Activated T-helper 1 cell treated with anti-CD3 and anti-CD28 coated beads, Interleukin-12 subunit alpha, Interleukin-12 subunit beta, Interleukin-2, Interleukin-4 antibody, amounts not matched to agents 30 ng/mL and 10 ng/mL and 1 ng/mL, durations not matched to agents 14 hours and 24 hours and 36 hours (primary cell): Measurements from ENCODE around the gene CNTN4. TPM values are rescaled to one million over a fixed set of nuclear protein-coding genes. Genes with fewer than 3 reads are reported as not detected.

Experiments
- DNase-seq: peaks from one replicate; pipeline ENCODE4 v3.0.0; 2021; ENCODE audit warnings: low spot score
- H3K27ac Mint-ChIP-seq: one replicate; pipeline ENCODE4 v1.8.0; 2021; ENCODE audit warnings: mild to moderate bottlenecking, mixed read lengths
- H3K27me3 Mint-ChIP-seq: one replicate; pipeline ENCODE4 v1.8.0; 2022; ENCODE audit warnings: mild to moderate bottlenecking, moderate library complexity, mixed read lengths; ENCODE audit not compliant: insufficient read depth
- H3K36me3 Mint-ChIP-seq: one replicate; pipeline ENCODE4 v1.8.0; 2021; ENCODE audit warnings: low read depth, mixed read lengths
- H3K4me1 Mint-ChIP-seq: one replicate; pipeline ENCODE4 v1.8.0; 2021; ENCODE audit warnings: low read depth, mixed read lengths
- H3K4me3 Mint-ChIP-seq: one replicate; pipeline ENCODE4 v1.8.0; 2021; ENCODE audit warnings: mild to moderate bottlenecking, moderate library complexity, mixed read lengths
- H3K9me3 Mint-ChIP-seq: one replicate; pipeline ENCODE4 v1.8.0; 2021; ENCODE audit warnings: mixed read lengths
- intact Hi-C: fragments of 100-400 bp; cut with micrococcal nuclease; formaldehyde crosslinking; loops from one replicate; pipeline ENCODE4 v1.15.1; 2024
- total RNA-seq: library from RNA; stranded (reverse); gene quantifications from 2 replicates; pipeline ENCODE4 v1.2.3, GENCODE V29; 2022

The CNTN4 gene
- total RNA-seq, 1 donor from 2014 or later, result not detected

DNA sequence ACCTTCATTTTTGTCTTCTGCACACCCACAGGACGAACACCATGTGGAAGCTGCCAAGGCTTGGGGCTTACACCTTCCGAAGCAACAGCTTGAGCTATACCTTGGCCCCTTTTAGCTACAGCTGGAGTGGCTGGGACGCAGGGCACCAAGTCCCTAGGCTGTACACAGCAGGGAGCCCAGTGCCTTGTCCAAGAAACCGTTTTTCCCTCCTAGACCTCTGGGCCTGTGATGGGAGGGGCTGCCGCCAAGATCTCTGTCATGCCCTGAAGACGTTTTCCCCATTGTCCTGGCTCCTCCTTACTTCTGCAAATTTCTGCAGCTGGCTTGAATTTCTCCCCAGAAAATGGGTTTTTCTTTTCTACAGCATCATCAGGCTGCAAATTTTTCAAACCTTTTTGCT, 7.8 kb downstream of the CNTN4 start:
- Mint-ChIP-seq H3K27me3 (peaks cover 5% of the 10 kb centered on the region), H3K4me1 (no peaks in the 10 kb centered on the region), H3K4me3 (no peak overlapping the region), H3K27ac (no peak overlapping the region), H3K9me3 (no peaks in the 10 kb centered on the region), H3K36me3 (no peaks in the 10 kb centered on the region)
- no peak for DNase-seq
- intact Hi-C loops, result no loop called here

GRCh38 chr3:2110597-2111117, 12.0 kb downstream of the CNTN4 start:
- Mint-ChIP-seq H3K36me3 (no peaks in the 10 kb centered on the region), H3K27me3 (peaks cover 2% of the 10 kb centered on the region), H3K9me3 (no peaks in the 10 kb centered on the region), H3K27ac (no peak overlapping the region), H3K4me1 (no peaks in the 10 kb centered on the region), H3K4me3 (no peak overlapping the region)
- intact Hi-C loops, result no loop called here
- DNase-seq, result no peak

DNA sequence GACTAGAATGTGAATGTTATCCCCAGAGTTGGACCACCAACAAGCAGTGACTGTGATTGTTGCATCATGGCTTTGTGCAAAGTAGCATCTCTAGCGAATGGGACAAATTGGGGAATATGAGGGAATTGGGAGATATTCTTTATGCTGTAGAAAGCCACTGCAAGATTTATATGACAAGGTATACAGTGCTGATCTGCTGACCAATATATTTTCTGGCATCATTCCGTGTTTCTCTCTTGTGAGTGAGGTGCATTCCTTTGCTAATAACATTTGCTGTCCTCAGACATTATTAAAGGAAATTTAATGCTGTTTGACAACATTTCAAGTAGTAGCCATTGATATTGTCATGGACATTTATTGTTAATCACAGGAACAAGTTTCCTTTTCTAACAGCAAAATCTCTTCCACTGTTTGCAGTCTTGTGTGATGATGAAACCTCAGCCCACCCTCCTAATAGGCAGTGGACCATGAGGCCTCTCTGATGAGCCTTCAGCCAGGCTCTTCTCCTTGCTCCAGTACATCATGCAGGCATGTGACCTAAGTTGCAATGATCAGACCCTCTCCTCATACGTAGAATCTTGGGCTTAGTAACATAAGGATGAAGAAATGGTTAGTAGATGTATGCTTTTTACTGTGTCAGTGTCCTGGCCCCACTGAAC, 16.1 kb downstream of the CNTN4 start:
- H3K27me3 Mint-ChIP-seq, result peaks cover 2% of the 10 kb centered on the region
- H3K4me3 Mint-ChIP-seq, result no peak overlapping the region
- H3K27ac Mint-ChIP-seq, result no peak overlapping the region
- DNase-seq, result no peak
- H3K36me3 Mint-ChIP-seq, result no peaks in the 10 kb centered on the region
- no peaks in the 10 kb centered on the region for H3K9me3 Mint-ChIP-seq
- intact Hi-C loops, result no loop called here
- H3K4me1 Mint-ChIP-seq, result no peaks in the 10 kb centered on the region

GRCh38 chr3:2130726-2131125, 32.1 kb downstream of the CNTN4 start:
- intact Hi-C loops, result no loop called here
- H3K4me1 Mint-ChIP-seq, result no peaks in the 10 kb centered on the region
- H3K27me3 Mint-ChIP-seq, result no peaks in the 10 kb centered on the region
- H3K9me3 Mint-ChIP-seq, result no peaks in the 10 kb centered on the region
- no peak overlapping the region for H3K27ac Mint-ChIP-seq
- DNase-seq, result no peak
- no peak overlapping the region for H3K4me3 Mint-ChIP-seq
- H3K36me3 Mint-ChIP-seq, result no peaks in the 10 kb centered on the region

DNA sequence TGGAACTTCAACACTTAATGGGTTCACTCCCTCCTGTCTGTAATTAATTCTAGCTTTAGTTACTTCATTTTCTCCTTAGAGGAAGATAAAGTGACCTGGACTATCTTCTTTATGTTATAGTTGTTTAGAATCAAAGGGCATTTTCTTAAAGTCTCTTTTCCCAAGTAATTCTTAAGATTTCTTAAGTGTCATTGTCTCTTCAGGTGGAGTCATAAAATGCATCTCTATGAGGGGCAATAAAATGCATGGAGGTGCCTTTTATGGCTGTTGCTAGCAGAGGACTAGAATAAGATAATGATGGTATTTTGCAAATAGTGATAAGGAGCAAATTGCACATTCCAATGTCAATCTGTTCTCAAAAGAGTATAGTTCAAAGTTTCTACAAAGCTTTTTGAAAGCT, 34.5 kb downstream of the CNTN4 start:
- intact Hi-C loops, result no loop called here
- Mint-ChIP-seq H3K4me3 (no peak overlapping the region), H3K9me3 (no peaks in the 10 kb centered on the region), H3K4me1 (no peaks in the 10 kb centered on the region), H3K36me3 (no peaks in the 10 kb centered on the region), H3K27me3 (no peaks in the 10 kb centered on the region), H3K27ac (no peak overlapping the region)
- DNase-seq, result no peak

- no peak for DNase-seq
- no peaks in the 10 kb centered on the region for H3K27me3 Mint-ChIP-seq
- no peaks in the 10 kb centered on the region for H3K36me3 Mint-ChIP-seq
- H3K27ac Mint-ChIP-seq, result no peak overlapping the region
- no peaks in the 10 kb centered on the region for H3K9me3 Mint-ChIP-seq
- intact Hi-C loops, result no loop called here
- H3K4me3 Mint-ChIP-seq, result no peak overlapping the region
- no peaks in the 10 kb centered on the region for H3K4me1 Mint-ChIP-seq
Measured at GRCh38 chr3:2137651-2138050, 39.0 kb downstream of the CNTN4 start.

- no peak overlapping the region for H3K4me3 Mint-ChIP-seq
- intact Hi-C loops, result loop anchor here (10.0 kb wide), 1 partner anchor 193 kb away; no protein-coding TSS in a partner anchor
- no peak overlapping the region for H3K27ac Mint-ChIP-seq
- no peak for DNase-seq
- no peaks in the 10 kb centered on the region for H3K27me3 Mint-ChIP-seq
- no peaks in the 10 kb centered on the region for H3K4me1 Mint-ChIP-seq
- H3K36me3 Mint-ChIP-seq, result no peaks in the 10 kb centered on the region
- no peaks in the 10 kb centered on the region for H3K9me3 Mint-ChIP-seq
Measured at GRCh38 chr3:2141482-2141881, 42.8 kb downstream of the CNTN4 start.

DNA sequence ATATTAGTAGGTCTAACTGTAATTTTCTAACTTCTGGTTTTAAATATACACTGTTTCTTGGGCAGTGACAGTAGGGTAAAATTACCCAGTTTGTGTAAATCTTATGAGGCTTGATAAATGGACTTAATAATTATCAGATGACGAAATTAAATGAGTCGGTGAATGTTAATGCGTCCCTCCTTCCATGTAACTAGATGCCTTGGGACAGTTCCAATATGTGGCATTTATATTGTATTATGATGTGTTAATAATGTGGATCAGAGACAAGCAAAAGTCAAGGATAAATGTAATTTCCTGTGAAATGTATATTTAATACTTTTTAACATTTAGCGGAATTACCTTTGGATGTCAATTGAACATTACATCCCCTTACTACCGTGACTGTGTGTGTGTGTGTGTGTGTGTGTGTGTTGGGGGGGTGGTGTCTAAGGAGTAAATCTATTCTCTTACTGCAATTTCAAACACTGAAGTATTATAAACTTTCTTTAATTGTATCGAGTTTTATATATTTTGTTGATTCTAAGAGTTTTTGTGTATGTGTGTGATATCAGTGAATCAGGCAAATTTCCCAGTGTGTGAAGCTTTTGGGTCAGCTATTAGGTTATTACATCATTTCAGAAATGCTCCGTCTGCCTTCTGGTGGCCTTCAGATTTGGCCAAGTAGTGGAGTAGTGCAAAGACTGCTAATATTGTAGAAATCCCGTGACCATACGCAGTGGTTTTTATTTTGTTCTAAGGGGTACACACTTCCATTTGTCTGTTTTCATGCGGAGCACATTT, 50.1 kb downstream of the CNTN4 start:
- no peaks in the 10 kb centered on the region for H3K9me3 Mint-ChIP-seq
- intact Hi-C loops, result loop anchor here (10.0 kb wide), 1 partner anchor 186 kb away; no protein-coding TSS in a partner anchor

DNA sequence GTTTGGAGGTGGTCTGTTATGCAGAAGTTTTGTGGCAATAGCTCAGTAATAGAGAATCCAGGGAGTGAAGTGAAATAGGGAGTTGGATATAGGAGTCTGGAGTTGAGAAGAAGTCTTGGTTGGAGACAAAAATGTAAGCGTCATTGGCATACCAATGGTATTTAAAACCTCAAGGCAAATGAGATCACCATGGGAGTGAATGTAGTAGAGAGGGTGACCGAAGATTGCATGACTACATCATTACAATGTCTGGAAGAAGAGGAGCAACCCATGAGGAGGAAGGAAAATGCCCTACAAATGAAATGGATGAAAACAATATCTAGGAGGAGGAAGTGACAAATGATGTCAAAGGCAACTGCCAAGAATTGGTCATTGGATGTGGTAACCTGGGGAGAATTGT, 54.4 kb downstream of the CNTN4 start:
- no peak overlapping the region for H3K4me3 Mint-ChIP-seq
- no peak overlapping the region for H3K27ac Mint-ChIP-seq
- intact Hi-C loops, result no loop called here
- H3K27me3 Mint-ChIP-seq, result no peaks in the 10 kb centered on the region
- H3K4me1 Mint-ChIP-seq, result no peaks in the 10 kb centered on the region
- no peak for DNase-seq
- no peaks in the 10 kb centered on the region for H3K36me3 Mint-ChIP-seq
- no peaks in the 10 kb centered on the region for H3K9me3 Mint-ChIP-seq

More for the DNA sequence above, 50.1 kb downstream of the CNTN4 start:
- Mint-ChIP-seq H3K4me1 (no peaks in the 10 kb centered on the region), H3K36me3 (no peaks in the 10 kb centered on the region), H3K4me3 (no peak overlapping the region), H3K27me3 (no peaks in the 10 kb centered on the region), H3K27ac (no peak overlapping the region)
- DNase-seq, result no peak

DNA sequence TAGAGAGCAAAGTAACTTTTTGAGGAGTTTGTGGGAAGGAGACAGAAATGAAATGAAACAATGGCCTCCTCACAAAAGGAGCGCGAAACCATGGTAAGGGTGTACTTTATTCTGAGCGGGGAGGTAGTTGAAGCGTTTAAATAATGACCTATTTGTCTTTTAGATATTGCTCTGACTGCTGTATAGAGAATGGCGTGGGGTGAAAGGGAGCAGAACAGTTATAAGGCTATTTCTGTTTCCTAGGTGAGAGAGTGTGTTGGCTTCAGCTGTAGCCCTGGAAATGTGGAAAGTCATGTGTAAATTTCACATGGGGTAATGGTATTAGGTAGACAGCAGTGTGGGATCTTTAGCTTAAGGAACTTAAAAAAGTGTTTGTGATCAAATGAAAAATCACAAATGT, 54.9 kb downstream of the CNTN4 start:
- no peak for DNase-seq
- no peaks in the 10 kb centered on the region for H3K27me3 Mint-ChIP-seq
- intact Hi-C loops, result no loop called here
- H3K9me3 Mint-ChIP-seq, result no peaks in the 10 kb centered on the region
- no peak overlapping the region for H3K27ac Mint-ChIP-seq
- H3K4me1 Mint-ChIP-seq, result no peaks in the 10 kb centered on the region
- no peaks in the 10 kb centered on the region for H3K36me3 Mint-ChIP-seq
- H3K4me3 Mint-ChIP-seq, result no peak overlapping the region

GRCh38 chr3:2154621-2155020, 56.0 kb downstream of the CNTN4 start:
- H3K27ac Mint-ChIP-seq, result no peak overlapping the region
- no peaks in the 10 kb centered on the region for H3K4me1 Mint-ChIP-seq
- no peaks in the 10 kb centered on the region for H3K27me3 Mint-ChIP-seq
- intact Hi-C loops, result no loop called here
- DNase-seq, result no peak
- no peak overlapping the region for H3K4me3 Mint-ChIP-seq
- H3K9me3 Mint-ChIP-seq, result no peaks in the 10 kb centered on the region
- no peaks in the 10 kb centered on the region for H3K36me3 Mint-ChIP-seq

GRCh38 chr3:2156244-2156847, 57.7 kb downstream of the CNTN4 start:
- no peak overlapping the region for H3K27ac Mint-ChIP-seq
- H3K4me3 Mint-ChIP-seq, result no peak overlapping the region
- no peaks in the 10 kb centered on the region for H3K27me3 Mint-ChIP-seq
- DNase-seq, result no peak
- intact Hi-C loops, result no loop called here
- H3K9me3 Mint-ChIP-seq, result no peaks in the 10 kb centered on the region
- no peaks in the 10 kb centered on the region for H3K4me1 Mint-ChIP-seq
- H3K36me3 Mint-ChIP-seq, result no peaks in the 10 kb centered on the region

DNA sequence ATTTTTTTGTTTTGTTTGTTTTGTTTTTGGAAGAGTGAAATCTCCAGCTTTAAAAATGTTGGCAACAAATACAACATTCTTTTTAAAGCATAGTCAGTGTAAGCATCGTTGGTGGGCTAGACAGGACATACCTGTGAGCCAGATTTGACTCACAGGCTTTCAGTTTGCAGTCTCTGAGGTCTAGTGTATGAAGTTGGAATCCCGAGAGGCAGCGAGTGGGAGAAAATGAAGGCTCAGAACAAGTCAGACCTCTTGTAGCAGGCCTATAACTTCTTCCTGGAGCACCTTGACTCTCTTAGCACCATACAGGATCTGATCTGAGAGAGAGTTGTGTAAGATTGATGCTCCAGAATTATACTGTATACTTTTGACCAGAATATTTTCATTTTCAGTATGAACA, 60.2 kb downstream of the CNTN4 start:
- Mint-ChIP-seq H3K4me1 (no peaks in the 10 kb centered on the region), H3K9me3 (no peaks in the 10 kb centered on the region), H3K27ac (no peak overlapping the region), H3K36me3 (no peaks in the 10 kb centered on the region), H3K27me3 (no peaks in the 10 kb centered on the region), H3K4me3 (no peak overlapping the region)
- intact Hi-C loops, result no loop called here
- no peak for DNase-seq
